ENCODE data around the gene VRK1.

- no peak for TF ChIP-seq CTCF (conservative IDR thresholded peaks at IDR 0.05; ENCODE audit: low read depth, low read length)
- no peak for TF ChIP-seq EZH2 (IDR thresholded peaks at IDR 0.05; ENCODE audit: low read length, unreplicated experiment)
- no peak for TF ChIP-seq EZH2phosphoT487 (IDR thresholded peaks at IDR 0.05; ENCODE audit: borderline replicate concordance, low read length)
Measured at GRCh38 chr14:96754845-96755184, 42.4 kb upstream of the VRK1 start.

All from PC-3 (cell line).